ENCODE data around the gene PTPRM.

Gene PTPRM

GRCh38 chr18:7532942-7533341 is 34.2 kb upstream of the PTPRM start:
- Histone ChIP-seq H3K9me3 (replicated peaks; ENCODE audit: insufficient read depth, low read length) (no peaks in the 10 kb centered on the region), H4K20me1 (ENCODE audit: insufficient read depth, low read length) (no peaks in the 10 kb centered on the region), H3K4me2 (ENCODE audit: low read depth, low read length) (no peak overlapping the region), H3K27me3 (replicated peaks; ENCODE audit: insufficient read depth, low read length) (no peaks in the 10 kb centered on the region), H3K36me3 (replicated peaks; ENCODE audit: insufficient read depth, low read length) (no peaks in the 10 kb centered on the region), H3K4me3 (ENCODE audit: low read length) (no peak overlapping the region), H3K9ac (ENCODE audit: low read length) (no peak overlapping the region), H3F3A (ENCODE audit: insufficient read depth, low read length) (no peaks in the 10 kb centered on the region), H3K9me2 (replicated peaks; ENCODE audit: insufficient read depth, low read length) (no peaks in the 10 kb centered on the region), H3K4me1 (ENCODE audit: low read length) (no peaks in the 10 kb centered on the region), H3K27ac (ENCODE audit: low read length) (no peak overlapping the region), H3K79me2 (ENCODE audit: low read length) (no peaks in the 10 kb centered on the region), H2AFZ (ENCODE audit: low read length) (no peak overlapping the region)
- DNase-seq = no peak
- no peak for TF ChIP-seq EZH2 (optimal IDR thresholded peaks at IDR 0.05; ENCODE audit: low read depth, low read length)
- no peak for TF ChIP-seq EZH2phosphoT487 (IDR thresholded peaks at IDR 0.05; ENCODE audit: low read length)
- TF ChIP-seq, protein P1, sequence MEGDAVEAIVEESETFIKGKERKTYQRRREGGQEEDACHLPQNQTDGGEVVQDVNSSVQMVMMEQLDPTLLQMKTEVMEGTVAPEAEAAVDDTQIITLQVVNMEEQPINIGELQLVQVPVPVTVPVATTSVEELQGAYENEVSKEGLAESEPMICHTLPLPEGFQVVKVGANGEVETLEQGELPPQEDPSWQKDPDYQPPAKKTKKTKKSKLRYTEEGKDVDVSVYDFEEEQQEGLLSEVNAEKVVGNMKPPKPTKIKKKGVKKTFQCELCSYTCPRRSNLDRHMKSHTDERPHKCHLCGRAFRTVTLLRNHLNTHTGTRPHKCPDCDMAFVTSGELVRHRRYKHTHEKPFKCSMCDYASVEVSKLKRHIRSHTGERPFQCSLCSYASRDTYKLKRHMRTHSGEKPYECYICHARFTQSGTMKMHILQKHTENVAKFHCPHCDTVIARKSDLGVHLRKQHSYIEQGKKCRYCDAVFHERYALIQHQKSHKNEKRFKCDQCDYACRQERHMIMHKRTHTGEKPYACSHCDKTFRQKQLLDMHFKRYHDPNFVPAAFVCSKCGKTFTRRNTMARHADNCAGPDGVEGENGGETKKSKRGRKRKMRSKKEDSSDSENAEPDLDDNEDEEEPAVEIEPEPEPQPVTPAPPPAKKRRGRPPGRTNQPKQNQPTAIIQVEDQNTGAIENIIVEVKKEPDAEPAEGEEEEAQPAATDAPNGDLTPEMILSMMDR (IDR thresholded peaks at IDR 0.05; ENCODE audit: low read length) = no peak

DNA sequence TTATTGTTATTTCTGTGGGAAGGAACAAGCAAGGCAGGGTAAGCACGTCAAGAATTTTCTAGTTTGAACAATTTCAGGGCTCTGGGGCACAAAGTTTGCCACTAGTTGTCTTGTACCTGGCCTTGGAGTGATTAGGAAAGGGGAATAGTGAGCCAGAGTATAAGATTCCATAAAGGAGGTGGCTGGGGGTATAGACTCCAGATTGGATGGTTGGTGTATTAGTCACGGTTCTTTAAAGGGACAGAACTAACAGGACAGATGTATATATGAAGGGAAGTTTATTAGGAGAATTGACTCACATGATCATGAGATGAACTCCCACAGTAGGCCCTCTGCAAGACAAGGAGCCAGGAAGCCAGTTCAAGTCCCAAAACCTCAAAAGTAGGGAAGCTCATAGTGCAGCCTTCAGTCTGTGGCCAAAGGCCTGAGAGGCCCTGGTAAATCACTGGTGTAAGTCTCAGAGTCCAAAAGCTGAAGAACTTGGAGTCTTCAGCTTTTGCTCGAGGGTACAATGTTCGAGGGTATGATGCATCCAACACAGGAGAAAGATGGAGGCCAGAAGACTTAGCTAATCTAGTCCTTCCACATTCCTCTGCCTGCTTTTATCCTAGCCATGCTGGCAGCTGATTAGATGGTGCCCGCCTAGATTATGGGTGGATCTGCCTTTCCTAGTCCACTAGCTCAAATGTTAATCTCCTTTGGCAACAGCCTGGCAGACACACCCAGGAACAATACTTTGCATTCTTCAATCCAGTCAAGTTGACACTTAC is 31.5 kb upstream of the PTPRM start:
- no peak for TF ChIP-seq EZH2 (optimal IDR thresholded peaks at IDR 0.05; ENCODE audit: low read depth, low read length)
- Histone ChIP-seq H3K27ac (ENCODE audit: low read length) (no peak overlapping the region), H3K4me3 (ENCODE audit: low read length) (no peak overlapping the region), H2AFZ (ENCODE audit: low read length) (no peak overlapping the region), H3K9me2 (replicated peaks; ENCODE audit: insufficient read depth, low read length) (no peaks in the 10 kb centered on the region), H3K4me2 (ENCODE audit: low read depth, low read length) (no peak overlapping the region), H3K79me2 (ENCODE audit: low read length) (no peaks in the 10 kb centered on the region), H3K9me3 (replicated peaks; ENCODE audit: insufficient read depth, low read length) (no peaks in the 10 kb centered on the region), H3K27me3 (replicated peaks; ENCODE audit: insufficient read depth, low read length) (no peaks in the 10 kb centered on the region), H3K4me1 (ENCODE audit: low read length) (no peaks in the 10 kb centered on the region), H4K20me1 (ENCODE audit: insufficient read depth, low read length) (no peaks in the 10 kb centered on the region), H3F3A (ENCODE audit: insufficient read depth, low read length) (no peaks in the 10 kb centered on the region), H3K36me3 (replicated peaks; ENCODE audit: insufficient read depth, low read length) (no peaks in the 10 kb centered on the region), H3K9ac (ENCODE audit: low read length) (no peak overlapping the region)
- no peak for DNase-seq

GRCh38 chr18:7537145-7537544 is 30.0 kb upstream of the PTPRM start:
- H3K36me3 ChIP-seq (replicated peaks; ENCODE audit: insufficient read depth, low read length) = no peaks in the 10 kb centered on the region
- TF ChIP-seq EZH2 (optimal IDR thresholded peaks at IDR 0.05; ENCODE audit: low read depth, low read length) = no peak
- no peak for TF ChIP-seq EZH2phosphoT487 (IDR thresholded peaks at IDR 0.05; ENCODE audit: low read length)
- TF ChIP-seq, protein P1 (IDR thresholded peaks at IDR 0.05; ENCODE audit: low read length) = no peak
- H3K9ac ChIP-seq (ENCODE audit: low read length) = no peak overlapping the region
- no peaks in the 10 kb centered on the region for H3K79me2 ChIP-seq (ENCODE audit: low read length)
- H2AFZ ChIP-seq (ENCODE audit: low read length) = no peak overlapping the region
- H3K4me2 ChIP-seq (ENCODE audit: low read depth, low read length) = no peak overlapping the region
- H3K27ac ChIP-seq (ENCODE audit: low read length) = no peak overlapping the region
- no peak overlapping the region for H3K4me3 ChIP-seq (ENCODE audit: low read length)
- H3K4me1 ChIP-seq (ENCODE audit: low read length) = no peaks in the 10 kb centered on the region
- no peaks in the 10 kb centered on the region for H3K9me2 ChIP-seq (replicated peaks; ENCODE audit: insufficient read depth, low read length)
- no peak for DNase-seq
- no peaks in the 10 kb centered on the region for H3F3A ChIP-seq (ENCODE audit: insufficient read depth, low read length)
- H3K9me3 ChIP-seq (replicated peaks; ENCODE audit: insufficient read depth, low read length) = no peaks in the 10 kb centered on the region
- no peaks in the 10 kb centered on the region for H3K27me3 ChIP-seq (replicated peaks; ENCODE audit: insufficient read depth, low read length)
- no peaks in the 10 kb centered on the region for H4K20me1 ChIP-seq (ENCODE audit: insufficient read depth, low read length)

DNA sequence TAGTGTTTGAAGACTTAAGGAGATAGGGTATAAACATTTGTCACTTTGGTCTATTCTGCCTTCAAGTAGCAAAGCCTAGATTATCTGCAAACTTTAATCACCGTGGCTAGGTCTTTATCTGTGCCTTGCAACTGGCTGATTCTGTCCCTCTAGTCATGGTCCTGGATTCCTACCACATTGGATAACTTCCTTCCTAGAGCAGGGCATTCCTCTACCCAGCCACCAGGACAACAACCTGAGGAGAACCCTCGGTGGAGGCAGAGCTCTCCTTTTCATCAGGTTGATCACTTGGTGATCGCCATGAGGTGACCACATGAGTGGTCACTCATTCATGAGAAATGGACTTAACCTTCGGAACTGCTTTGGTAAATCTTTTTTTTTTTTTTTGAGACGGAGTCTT is 25.3 kb upstream of the PTPRM start:
- Histone ChIP-seq H3K79me2 (ENCODE audit: low read length) (no peaks in the 10 kb centered on the region), H3K4me1 (ENCODE audit: low read length) (no peaks in the 10 kb centered on the region), H3K4me3 (ENCODE audit: low read length) (no peak overlapping the region), H3F3A (ENCODE audit: insufficient read depth, low read length) (no peaks in the 10 kb centered on the region), H2AFZ (ENCODE audit: low read length) (no peak overlapping the region), H3K9me3 (replicated peaks; ENCODE audit: insufficient read depth, low read length) (no peaks in the 10 kb centered on the region), H3K9ac (ENCODE audit: low read length) (no peak overlapping the region), H3K9me2 (replicated peaks; ENCODE audit: insufficient read depth, low read length) (no peaks in the 10 kb centered on the region), H4K20me1 (ENCODE audit: insufficient read depth, low read length) (no peaks in the 10 kb centered on the region), H3K27ac (ENCODE audit: low read length) (no peak overlapping the region), H3K4me2 (ENCODE audit: low read depth, low read length) (no peak overlapping the region), H3K36me3 (replicated peaks; ENCODE audit: insufficient read depth, low read length) (no peaks in the 10 kb centered on the region), H3K27me3 (replicated peaks; ENCODE audit: insufficient read depth, low read length) (no peaks in the 10 kb centered on the region)
- TF ChIP-seq EZH2 (optimal IDR thresholded peaks at IDR 0.05; ENCODE audit: low read depth, low read length) = no peak
- no peak for DNase-seq
